Measurements from ENCODE around the gene FOXC1. TPM values are rescaled to one million over a fixed set of nuclear protein-coding genes. Genes with fewer than 3 reads are reported as not detected.

Gene FOXC1
- total RNA-seq, 4 donors from 2014 or later = 3.1 to 16.9 (median 7.2) TPM

- H3K4me1 ChIP-seq = no peaks in the 10 kb centered on the region
- ATAC-seq = no peak
- H3K27me3 ChIP-seq = no peaks in the 10 kb centered on the region
- H3K4me3 ChIP-seq = no peak overlapping the region
- no peaks in the 10 kb centered on the region for H3K9me3 ChIP-seq
- WGBS, 2 donors (ENCODE audit: low coverage in 1 of 2) = 80 to 86% methylated on average over 12 of the region's 14 CpGs
- no peak for TF ChIP-seq POLR2A (IDR thresholded peaks at IDR 0.05)
- no peak for TF ChIP-seq POLR2AphosphoS5 (IDR thresholded peaks at IDR 0.05)
- TF ChIP-seq EP300 (IDR thresholded peaks at IDR 0.05) = no peak
- no peak for TF ChIP-seq CTCF (IDR thresholded peaks at IDR 0.05)
- no peaks in the 10 kb centered on the region for H3K36me3 ChIP-seq
- H3K27ac ChIP-seq = no peak overlapping the region
Measured at GRCh38 chr6:1645466-1646185, 35.9 kb downstream of the FOXC1 start.

- ATAC-seq = no peak
Measured at GRCh38 chr6:1651362-1651761, 41.6 kb downstream of the FOXC1 start.

GRCh38 chr6:1652842-1653241, 43.1 kb downstream of the FOXC1 start:
- H3K27me3 ChIP-seq = no peaks in the 10 kb centered on the region

More at GRCh38 chr6:1651362-1651761, 41.6 kb downstream of the FOXC1 start:
- WGBS, 2 donors (ENCODE audit: low coverage in 1 of 2) = 97 to 100% methylated on average over 2 to 3 of the region's 3 CpGs
- no peaks in the 10 kb centered on the region for H3K27me3 ChIP-seq
- H3K27ac ChIP-seq = no peak overlapping the region
- H3K4me1 ChIP-seq = no peaks in the 10 kb centered on the region
- H3K36me3 ChIP-seq = no peaks in the 10 kb centered on the region
- no peak overlapping the region for H3K4me3 ChIP-seq
- TF ChIP-seq POLR2A (IDR thresholded peaks at IDR 0.05) = no peak
- H3K9me3 ChIP-seq = no peaks in the 10 kb centered on the region

GRCh38 chr6:1654054-1654453, 44.3 kb downstream of the FOXC1 start:
- WGBS, 2 donors (ENCODE audit: low coverage in 1 of 2) = 88 to 90% methylated on average over 4 of the region's 4 CpGs

More at GRCh38 chr6:1652842-1653241, 43.1 kb downstream of the FOXC1 start:
- no peaks in the 10 kb centered on the region for H3K4me1 ChIP-seq
- H3K9me3 ChIP-seq = no peaks in the 10 kb centered on the region
- H3K27ac ChIP-seq = no peak overlapping the region
- no peak for TF ChIP-seq EP300 (IDR thresholded peaks at IDR 0.05)
- no peak for TF ChIP-seq POLR2A (IDR thresholded peaks at IDR 0.05)
- no peak for TF ChIP-seq CTCF (IDR thresholded peaks at IDR 0.05)
- TF ChIP-seq POLR2AphosphoS5 (IDR thresholded peaks at IDR 0.05) = no peak
- no peaks in the 10 kb centered on the region for H3K36me3 ChIP-seq
- ATAC-seq = no peak
- 78 to 87% methylated on average over 6 to 8 of the region's 10 CpGs for WGBS, 2 donors (ENCODE audit: low coverage in 1 of 2)
- no peak overlapping the region for H3K4me3 ChIP-seq

GRCh38 chr6:1657116-1657770, 47.5 kb downstream of the FOXC1 start:
- Histone ChIP-seq H3K27me3 (no peaks in the 10 kb centered on the region), H3K9me3 (no peaks in the 10 kb centered on the region), H3K4me1 (no peaks in the 10 kb centered on the region), H3K36me3 (no peaks in the 10 kb centered on the region), H3K27ac (no peak overlapping the region), H3K4me3 (no peak overlapping the region)
- TF ChIP-seq EP300 (IDR thresholded peaks at IDR 0.05) (no peak), CTCF (IDR thresholded peaks at IDR 0.05) (no peak), POLR2AphosphoS5 (IDR thresholded peaks at IDR 0.05) (no peak), POLR2A (IDR thresholded peaks at IDR 0.05) (no peak)
- WGBS, 2 donors (ENCODE audit: low coverage in 1 of 2) = 84 to 91% methylated on average over 5 to 13 of the region's 13 CpGs
- no peak for ATAC-seq

More at GRCh38 chr6:1654054-1654453, 44.3 kb downstream of the FOXC1 start:
- H3K4me3 ChIP-seq = no peak overlapping the region
- H3K27ac ChIP-seq = no peak overlapping the region
- H3K4me1 ChIP-seq = no peaks in the 10 kb centered on the region
- H3K36me3 ChIP-seq = no peaks in the 10 kb centered on the region
- H3K27me3 ChIP-seq = no peaks in the 10 kb centered on the region
- no peaks in the 10 kb centered on the region for H3K9me3 ChIP-seq
- TF ChIP-seq POLR2A (IDR thresholded peaks at IDR 0.05) = no peak
- TF ChIP-seq EP300 (IDR thresholded peaks at IDR 0.05) = no peak
- ATAC-seq = no peak

- 84 to 88% methylated on average over 6 to 7 of the region's 7 CpGs for WGBS, 2 donors (ENCODE audit: low coverage in 1 of 2)
- no peak for ATAC-seq
- no peak overlapping the region for H3K4me3 ChIP-seq
- no peak overlapping the region for H3K27ac ChIP-seq
- H3K4me1 ChIP-seq = no peaks in the 10 kb centered on the region
- no peak for TF ChIP-seq EP300 (IDR thresholded peaks at IDR 0.05)
- TF ChIP-seq POLR2A (IDR thresholded peaks at IDR 0.05) = no peak
- TF ChIP-seq CTCF (IDR thresholded peaks at IDR 0.05) = no peak
- TF ChIP-seq POLR2AphosphoS5 (IDR thresholded peaks at IDR 0.05) = no peak
- no peaks in the 10 kb centered on the region for H3K27me3 ChIP-seq
- H3K36me3 ChIP-seq = no peaks in the 10 kb centered on the region
- no peaks in the 10 kb centered on the region for H3K9me3 ChIP-seq
Measured at GRCh38 chr6:1657771-1658165, 48.1 kb downstream of the FOXC1 start.
